A549 (cell line): Measurements from ENCODE around the gene LRP5.

Experiments
- JUNB ChIP-seq: fragments of >200 bp; sonication (Bioruptor Twin); formaldehyde crosslinking; IDR thresholded peaks from 2 replicates; pipeline ENCODE4 v1.6.1; 2016
- POLR2A ChIP-seq: IDR thresholded peaks from 2 replicates; pipeline ENCODE4 v1.6.1; 2012; ENCODE audit warnings: mild to moderate bottlenecking, low read length
- RAD21 ChIP-seq, 2 experiments: fragments of >200 bp in 1 of 2; sonication (Bioruptor Twin) in 1 of 2; formaldehyde crosslinking in 1 of 2; IDR thresholded peaks in 1 of 2; conservative IDR thresholded peaks in 1 of 2; 2 replicates in 1 of 2; 3 replicates in 1 of 2; pipeline ENCODE4 v1.6.1; 2012 to 2018; ENCODE audit warnings: inconsistent platforms in 1 of 2

- TF ChIP-seq JUNB = no peak
- TF ChIP-seq RAD21 (conservative IDR thresholded peaks at IDR 0.05 in 1 of 2, IDR thresholded peaks at IDR 0.05 in 1 of 2) = no peak
- no peak for TF ChIP-seq POLR2A
Measured at GRCh38 chr11:68329536-68329935, 17.1 kb downstream of the LRP5 start.
